GM12878 (cell line): ENCODE data around the gene SPOCD1.

Source experiments
- BHLHE40 ChIP-seq, 2 experiments: fragments of 450-650 bp in 1 of 2; IDR thresholded peaks; 2 replicates each; pipeline ENCODE4 v1.6.1; 2011 to 2017; ENCODE audit warnings: low read depth in 2 of 2, borderline replicate concordance in 1 of 2, improper control_type of control experiment in 1 of 2, low read length in 1 of 2, mild to moderate bottlenecking in 1 of 2
- BRCA1 ChIP-seq: IDR thresholded peaks from 2 replicates; pipeline ENCODE4 v1.6.1; 2011; ENCODE audit warnings: low read depth, low read length, improper control_type of control experiment
- CTCF ChIP-seq, 3 experiments: IDR thresholded peaks in 2 of 3; conservative IDR thresholded peaks in 1 of 3; 2 replicates each; pipeline ENCODE4 v1.5.1; 2011; ENCODE audit warnings: low read depth in 3 of 3, low read length in 3 of 3, mild to moderate bottlenecking in 3 of 3, control low read depth in 2 of 3, moderate library complexity in 2 of 3, inconsistent platforms in 1 of 3, mixed read lengths in 1 of 3; ENCODE audit not compliant: control insufficient read depth in 2 of 3, insufficient read depth in 1 of 3; ENCODE audit errors: extremely low read depth in 1 of 3
- ELK1 ChIP-seq: IDR thresholded peaks from 2 replicates; pipeline ENCODE4 v1.6.1; 2012; ENCODE audit warnings: low read depth, low read length, improper control_type of control experiment
- ETV6 ChIP-seq, 2 experiments: fragments of 450-650 bp in 1 of 2; IDR thresholded peaks in 1 of 2; conservative IDR thresholded peaks in 1 of 2; 2 replicates each; pipeline ENCODE4 v1.6.1; 2014; ENCODE audit warnings: antibody characterized with exemption in 1 of 2, borderline replicate concordance in 1 of 2, low read depth in 1 of 2, mild to moderate bottlenecking in 1 of 2, moderate library complexity in 1 of 2
- POLR2AphosphoS5 ChIP-seq: IDR thresholded peaks from 2 replicates; pipeline ENCODE4 v1.6.1; 2011; ENCODE audit warnings: mild to moderate bottlenecking, low read length, inconsistent platforms

GRCh38 chr1:31778763-31779488 is 36.9 kb downstream of the SPOCD1 start:
- TF ChIP-seq ELK1 (no peak), BHLHE40 (IDR thresholded peaks at IDR 0.05; ENCODE audit: borderline replicate concordance in 1 of 2, low read depth in 2 of 2, low read length in 1 of 2) (no peak), CTCF (IDR thresholded peaks at IDR 0.05 in 2 of 3, conservative IDR thresholded peaks at IDR 0.05 in 1 of 3; ENCODE audit: control insufficient read depth in 2 of 3, extremely low read depth in 1 of 3, insufficient read depth in 1 of 3, low read depth in 3 of 3, low read length in 3 of 3) (no peak), POLR2AphosphoS5 (no peak), ETV6 (conservative IDR thresholded peaks at IDR 0.05 in 1 of 2, IDR thresholded peaks at IDR 0.05 in 1 of 2; ENCODE audit: borderline replicate concordance in 1 of 2, low read depth in 1 of 2) (no peak), BRCA1 (no peak)
